ENCODE data around the gene DRD4. TPM values are rescaled to one million over a fixed set of nuclear protein-coding genes. Genes with fewer than 3 reads are reported as not detected.

Gene DRD4
- total and polyA plus RNA-seq, 4 donors: 0.05 to 1.1 (median 0.35) TPM; not detected in 1

DNA sequence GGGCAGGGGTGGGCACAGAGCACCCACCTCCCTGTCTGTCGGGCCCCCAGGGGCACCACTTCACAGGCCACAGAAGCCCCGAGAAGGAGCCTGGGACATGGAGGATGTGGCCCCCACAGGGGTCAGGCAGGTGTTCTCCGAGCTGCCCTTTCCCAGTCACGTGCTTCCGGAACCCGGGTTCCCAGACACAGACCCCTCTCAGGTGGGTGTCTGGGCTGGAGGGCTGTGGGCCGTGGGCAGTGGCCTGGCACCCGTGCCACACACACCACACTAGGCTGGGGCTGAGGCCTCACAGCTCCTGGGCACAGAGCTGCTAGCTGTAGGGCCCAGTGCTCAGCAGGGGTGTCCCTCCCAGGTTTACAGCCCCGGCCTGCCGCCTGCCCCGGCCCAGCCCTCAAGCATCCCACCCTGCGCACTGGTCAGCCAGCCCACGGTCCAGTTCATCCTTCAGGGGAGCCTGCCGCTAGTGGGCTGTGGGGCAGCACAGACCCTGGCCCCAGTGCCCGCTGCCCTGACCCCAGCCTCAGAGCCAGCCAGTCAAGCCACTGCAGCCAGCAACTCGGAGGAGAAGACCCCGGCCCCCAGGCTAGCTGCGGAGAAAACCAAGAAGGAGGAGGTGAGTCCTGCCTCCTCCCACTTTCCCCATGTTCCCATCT, 26.8 kb upstream of the DRD4 start:
- H3K36me3 ChIP-seq (ENCODE audit: control insufficient read depth in 4 of 4, insufficient read depth in 4 of 4, low read length in 4 of 4): peaks cover 10 to 91% (median 33%) of the 10 kb centered on the region in 4 donors
- 96 to 97% methylated on average over 18 of the region's 18 CpGs for WGBS, 2 donors
- no peak for ATAC-seq (ENCODE audit: insufficient read depth, low FRiP score)
- peaks cover 0 to 14% (median 7%) of the 10 kb centered on the region in 5 donors for H3K4me1 ChIP-seq (ENCODE audit: control insufficient read depth in 5 of 5, insufficient read depth in 5 of 5, low read length in 5 of 5)
- TF ChIP-seq, protein P1, sequence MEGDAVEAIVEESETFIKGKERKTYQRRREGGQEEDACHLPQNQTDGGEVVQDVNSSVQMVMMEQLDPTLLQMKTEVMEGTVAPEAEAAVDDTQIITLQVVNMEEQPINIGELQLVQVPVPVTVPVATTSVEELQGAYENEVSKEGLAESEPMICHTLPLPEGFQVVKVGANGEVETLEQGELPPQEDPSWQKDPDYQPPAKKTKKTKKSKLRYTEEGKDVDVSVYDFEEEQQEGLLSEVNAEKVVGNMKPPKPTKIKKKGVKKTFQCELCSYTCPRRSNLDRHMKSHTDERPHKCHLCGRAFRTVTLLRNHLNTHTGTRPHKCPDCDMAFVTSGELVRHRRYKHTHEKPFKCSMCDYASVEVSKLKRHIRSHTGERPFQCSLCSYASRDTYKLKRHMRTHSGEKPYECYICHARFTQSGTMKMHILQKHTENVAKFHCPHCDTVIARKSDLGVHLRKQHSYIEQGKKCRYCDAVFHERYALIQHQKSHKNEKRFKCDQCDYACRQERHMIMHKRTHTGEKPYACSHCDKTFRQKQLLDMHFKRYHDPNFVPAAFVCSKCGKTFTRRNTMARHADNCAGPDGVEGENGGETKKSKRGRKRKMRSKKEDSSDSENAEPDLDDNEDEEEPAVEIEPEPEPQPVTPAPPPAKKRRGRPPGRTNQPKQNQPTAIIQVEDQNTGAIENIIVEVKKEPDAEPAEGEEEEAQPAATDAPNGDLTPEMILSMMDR (IDR thresholded peaks at IDR 0.05; ENCODE audit: control extremely low read depth, extremely low read depth): no peak
- DNase-seq: no peak
- H3K9me3 ChIP-seq (ENCODE audit: control insufficient read depth in 4 of 4, insufficient read depth in 3 of 4, low read length in 3 of 4): no peaks in the 10 kb centered on the region
- H3K27me3 ChIP-seq (ENCODE audit: control insufficient read depth in 3 of 3, insufficient read depth in 3 of 3, low read length in 2 of 3): no peaks in the 10 kb centered on the region
- no peak overlapping the region for H3K9ac ChIP-seq (ENCODE audit: insufficient read depth in 1 of 2, low read length in 2 of 2)
- H3K27ac ChIP-seq (ENCODE audit: low read depth in 1 of 2, low read length in 1 of 2): no peak overlapping the region
- no peak overlapping the region for H3K4me3 ChIP-seq

GRCh38 chr11:611001-611996, 25.8 kb upstream of the DRD4 start:
- Histone ChIP-seq H3K27ac (ENCODE audit: low read depth in 1 of 2, low read length in 1 of 2) (no peak overlapping the region), H3K9me3 (ENCODE audit: control insufficient read depth in 4 of 4, insufficient read depth in 3 of 4, low read length in 3 of 4) (no peaks in the 10 kb centered on the region), H3K4me1 (ENCODE audit: control insufficient read depth in 5 of 5, insufficient read depth in 5 of 5, low read length in 5 of 5) (peaks cover 0 to 14% (median 9%) of the 10 kb centered on the region in 5 donors), H3K9ac (ENCODE audit: insufficient read depth in 1 of 2, low read length in 2 of 2) (no peak overlapping the region), H3K4me3 (no peak overlapping the region), H3K27me3 (ENCODE audit: control insufficient read depth in 3 of 3, insufficient read depth in 3 of 3, low read length in 2 of 3) (no peaks in the 10 kb centered on the region), H3K36me3 (ENCODE audit: control insufficient read depth in 4 of 4, insufficient read depth in 4 of 4, low read length in 4 of 4) (peaks cover 10 to 80% (median 30%) of the 10 kb centered on the region in 4 donors)
- WGBS, 2 donors: 92% methylated on average over 40 to 49 of the region's 49 CpGs
- TF ChIP-seq, protein P1 (IDR thresholded peaks at IDR 0.05; ENCODE audit: control extremely low read depth, extremely low read depth): no peak
- no peak for DNase-seq
- ATAC-seq (ENCODE audit: insufficient read depth, low FRiP score): no peak

DNA sequence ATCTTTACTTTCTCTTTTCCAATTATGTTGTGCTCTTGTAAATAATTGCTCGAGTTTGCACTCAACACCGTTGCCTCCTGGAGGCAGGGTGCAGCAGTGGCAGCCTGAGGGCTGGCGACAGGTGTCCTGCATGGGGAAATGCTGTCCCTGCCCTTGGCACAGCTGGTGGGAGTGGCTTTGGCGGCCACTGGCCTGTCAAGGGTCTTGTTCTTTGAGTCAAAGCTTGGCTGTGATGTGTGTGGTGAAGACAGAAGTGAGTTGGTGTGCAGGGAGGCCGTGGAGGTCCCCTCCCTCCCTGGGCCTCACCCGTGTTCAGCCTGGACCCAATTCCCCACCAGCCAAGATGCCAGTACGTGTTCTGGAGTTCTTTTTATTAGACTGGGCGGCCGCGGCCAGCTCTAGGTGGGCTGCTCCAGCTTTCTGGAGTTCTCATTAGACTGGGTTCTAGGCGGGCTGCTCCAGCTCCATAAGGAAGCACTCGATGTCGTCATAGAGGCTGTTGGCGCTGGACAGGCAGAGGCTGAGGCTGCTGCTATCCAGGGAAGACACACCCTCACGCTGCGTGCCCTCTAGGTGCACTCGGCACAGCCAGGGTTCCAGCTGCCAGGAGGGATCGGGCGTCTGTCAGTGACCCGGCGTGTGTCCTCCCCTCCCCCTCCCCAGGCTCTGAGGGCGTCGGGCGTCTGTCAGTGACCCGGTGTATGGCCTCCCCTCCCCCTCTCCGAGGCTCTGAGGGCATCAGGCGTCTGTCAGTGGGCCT, 24.7 kb upstream of the DRD4 start:
- H3K36me3 ChIP-seq (ENCODE audit: control insufficient read depth in 4 of 4, insufficient read depth in 4 of 4, low read length in 4 of 4): peaks cover 8 to 70% (median 24%) of the 10 kb centered on the region in 4 donors
- H3K4me1 ChIP-seq (ENCODE audit: control insufficient read depth in 5 of 5, insufficient read depth in 5 of 5, low read length in 5 of 5): peaks cover 0 to 14% (median 9%) of the 10 kb centered on the region in 5 donors
- H3K9ac ChIP-seq (ENCODE audit: insufficient read depth in 1 of 2, low read length in 2 of 2): no peak overlapping the region
- 76 to 77% methylated on average over 25 to 27 of the region's 27 CpGs for WGBS, 2 donors
- H3K4me3 ChIP-seq: no peak overlapping the region
- ATAC-seq (ENCODE audit: insufficient read depth, low FRiP score): no peak
- H3K27me3 ChIP-seq (ENCODE audit: control insufficient read depth in 3 of 3, insufficient read depth in 3 of 3, low read length in 2 of 3): no peaks in the 10 kb centered on the region
- no peak for DNase-seq
- TF ChIP-seq, protein P1 (IDR thresholded peaks at IDR 0.05; ENCODE audit: control extremely low read depth, extremely low read depth): no peak
- H3K27ac ChIP-seq (ENCODE audit: low read depth in 1 of 2, low read length in 1 of 2): peak overlapping the region in 1 of 2 donors; percentile 55
- H3K9me3 ChIP-seq (ENCODE audit: control insufficient read depth in 4 of 4, insufficient read depth in 3 of 4, low read length in 3 of 4): no peaks in the 10 kb centered on the region

Data from lung (tissue), 12 donors.